GM12892 (cell line): Measurements from ENCODE around the gene SPATA31C2. TPM values are rescaled to one million over a fixed set of nuclear protein-coding genes. Genes with fewer than 3 reads are reported as not detected.
"Not testable (repeated sequence)": the region's sequence is repeated elsewhere in the genome, so short reads cannot be mapped to it uniquely, and the experiment has no call there.

Experiments
- DNase-seq: peaks from one replicate; pipeline ENCODE4 v3.0.0; 2011; ENCODE audit not compliant: insufficient read length
- FAIRE-seq: peaks from 2 replicates; lab custom pipeline; 2011; peaks lifted over from hg19 to GRCh38; lab: Jason Lieb, UNC
- POLR2A ChIP-seq: IDR thresholded peaks from 2 replicates; pipeline ENCODE4 v1.6.1; 2011; ENCODE audit warnings: low read depth, low read length, control low read depth
- POLR2AphosphoS5 ChIP-seq: IDR thresholded peaks from 2 replicates; pipeline ENCODE4 v1.6.1; 2011; ENCODE audit warnings: low read depth, low read length, control low read depth
- TAF1 ChIP-seq: IDR thresholded peaks from 2 replicates; pipeline ENCODE4 v1.6.1; 2011; ENCODE audit warnings: low read depth, mild to moderate bottlenecking, control low read depth, low read length, borderline replicate concordance
- polyA plus RNA-seq: library from polyadenylated mRNA; unstranded; fragments of >200 nt; gene quantifications from one replicate; pipeline ENCODE4 v1.2.1, GENCODE V29; 2012; ENCODE audit warnings: missing spikeins, inconsistent platforms; ENCODE audit not compliant: missing spikeins

SPATA31C2 gene
- not detected for polyA plus RNA-seq

GRCh38 chr9:88138375-88138774 lies at the start of gene SPATA31C2:
SPATA31C2 (minus strand) TSS chr9:88138475; CDS start chr9:88138446, 29 bp downstream.
- FAIRE-seq, DNase-seq: not testable (repeated sequence)

- DNase-seq (no peak), FAIRE-seq (no peak)
- TF ChIP-seq TAF1 (no peak), POLR2A (no peak), POLR2AphosphoS5 (no peak)
Observed at GRCh38 chr9:88187631-88188030, 49.4 kb upstream of the SPATA31C2 start.

DNA sequence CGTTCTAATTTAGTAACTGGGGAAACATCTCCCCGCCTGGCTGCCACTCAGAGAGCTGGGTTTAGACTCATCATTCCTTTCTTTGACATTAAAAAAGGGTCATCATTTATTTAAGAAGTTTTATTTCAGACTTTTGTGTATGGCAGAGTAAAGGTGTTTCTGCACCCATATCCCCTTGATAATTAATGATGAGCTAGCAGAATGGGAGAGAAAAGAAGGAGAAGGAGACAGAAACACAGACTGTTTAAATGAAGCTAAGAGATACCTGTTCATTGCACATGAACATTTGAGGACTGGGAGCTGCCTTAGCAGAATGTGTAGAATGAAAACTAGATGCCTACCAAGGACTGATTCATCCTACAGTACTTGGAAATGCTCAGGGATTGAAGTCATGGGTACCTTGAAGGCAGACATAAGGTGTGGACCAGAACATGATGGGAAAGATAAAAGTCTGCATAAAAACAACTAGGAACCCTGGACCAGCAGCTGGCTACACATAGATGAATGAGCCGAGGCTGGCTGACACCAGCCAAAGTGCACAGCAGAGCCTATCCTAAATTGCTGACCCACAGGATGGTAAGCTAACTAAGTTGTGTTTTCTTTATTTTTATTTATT lies 48.3 kb upstream of the SPATA31C2 start:
- TF ChIP-seq TAF1: no peak
- TF ChIP-seq POLR2A: no peak
- TF ChIP-seq POLR2AphosphoS5: no peak
- no peak for DNase-seq
- no peak for FAIRE-seq

GRCh38 chr9:88184976-88185375 lies 46.7 kb upstream of the SPATA31C2 start:
- DNase-seq: no peak

DNA sequence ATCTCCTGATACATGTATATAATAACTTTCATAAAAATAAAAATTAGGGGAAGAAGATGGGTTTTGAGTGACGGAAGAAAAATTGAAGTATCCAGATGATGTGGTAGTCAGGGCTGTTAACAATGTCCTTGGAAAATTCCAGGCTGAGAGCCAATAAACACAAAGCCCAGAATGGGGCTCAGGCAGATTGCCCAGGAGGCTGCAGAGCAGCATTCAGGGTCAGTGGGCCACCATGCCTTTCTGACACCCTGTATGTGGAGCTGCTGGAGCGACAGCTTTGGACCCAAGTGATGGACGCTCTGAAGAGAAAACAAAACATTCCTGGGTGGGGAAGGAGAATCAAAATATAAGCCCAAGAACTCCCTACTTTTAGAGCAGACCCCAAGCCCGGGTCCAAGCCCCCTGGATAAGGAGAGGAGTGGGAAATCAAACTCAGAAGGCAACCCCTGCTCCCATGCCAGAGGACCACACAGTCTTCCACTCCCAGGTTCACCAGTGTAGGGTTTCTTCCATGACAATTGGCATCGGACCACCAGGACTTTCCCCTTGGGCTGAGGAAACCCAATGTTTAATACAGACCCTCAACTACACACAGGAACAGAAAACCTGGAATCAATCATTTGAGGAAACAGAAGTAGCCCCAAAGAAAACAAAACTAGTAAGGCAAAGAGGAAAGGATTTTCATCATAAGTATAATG lies 45.7 kb upstream of the SPATA31C2 start:
- TF ChIP-seq POLR2A (no peak), TAF1 (no peak), POLR2AphosphoS5 (no peak)
- DNase-seq (no peak), FAIRE-seq (no peak)

More at GRCh38 chr9:88184976-88185375, 46.7 kb upstream of the SPATA31C2 start:
- FAIRE-seq: no peak
- TF ChIP-seq POLR2A (no peak), POLR2AphosphoS5 (no peak), TAF1 (no peak)

- FAIRE-seq (no peak), DNase-seq (no peak)
- TF ChIP-seq POLR2A (no peak), TAF1 (no peak), POLR2AphosphoS5 (no peak)
Observed at GRCh38 chr9:88182501-88182900, 44.2 kb upstream of the SPATA31C2 start.

DNA sequence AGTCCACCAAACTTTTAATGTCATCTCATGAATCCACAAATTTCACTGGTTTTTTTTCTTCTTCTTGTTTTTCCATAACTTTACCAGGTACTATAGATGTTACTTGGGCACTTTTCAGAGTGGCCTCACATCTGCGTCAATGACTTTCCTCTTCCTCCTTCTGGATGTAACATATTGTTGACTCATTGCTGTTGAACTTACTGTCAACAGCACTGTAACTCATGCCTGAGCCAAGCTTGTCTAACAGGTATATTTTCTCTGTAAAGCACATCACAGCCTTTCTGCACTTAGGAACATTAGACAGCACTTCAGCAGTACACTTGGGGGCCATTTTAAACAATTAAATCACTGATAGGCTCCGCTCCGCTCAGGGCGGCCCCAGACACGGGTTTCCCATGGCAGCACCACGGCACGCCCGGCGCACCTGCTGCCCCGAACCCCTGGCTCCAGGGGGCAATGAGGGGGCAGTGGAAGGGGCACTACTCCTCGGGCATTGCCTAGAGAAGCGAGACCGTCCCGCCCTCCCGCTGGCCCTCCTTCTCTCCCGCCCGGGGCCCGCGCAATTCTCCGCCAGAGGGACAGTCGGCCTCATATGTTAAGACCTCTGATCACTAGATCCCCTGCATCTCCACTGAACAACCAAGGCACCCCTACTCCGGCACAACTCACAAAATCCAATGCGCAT lies 41.9 kb upstream of the SPATA31C2 start:
- no peak for DNase-seq
- no peak for TF ChIP-seq POLR2A
- no peak for TF ChIP-seq TAF1
- no peak for TF ChIP-seq POLR2AphosphoS5
- no peak for FAIRE-seq

DNA sequence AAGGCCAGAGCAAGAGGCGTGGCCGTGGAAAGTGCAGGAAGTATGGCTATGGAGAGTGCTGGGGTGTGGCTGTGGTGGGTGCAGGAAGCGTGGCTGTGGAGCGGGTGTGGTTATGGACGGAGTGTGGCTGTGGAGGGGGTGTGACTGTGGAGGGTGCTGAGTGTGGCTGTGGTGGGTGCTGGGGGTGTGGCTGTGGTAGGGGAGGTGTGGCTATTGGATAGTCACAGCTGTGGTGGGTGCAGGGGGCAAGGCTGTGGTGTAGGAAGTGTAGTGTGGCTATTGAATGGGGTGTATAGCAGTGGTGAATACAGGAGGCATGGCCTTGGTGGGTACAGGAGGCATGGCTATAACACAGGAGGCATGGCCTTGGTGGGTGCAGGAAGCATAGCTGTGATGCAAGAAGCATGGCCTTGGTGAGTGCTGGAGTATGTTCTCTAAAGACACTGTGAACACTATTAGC lies 40.8 kb upstream of the SPATA31C2 start:
- TF ChIP-seq POLR2A (no peak), POLR2AphosphoS5 (no peak), TAF1 (no peak)
- DNase-seq (no peak), FAIRE-seq (no peak)

DNA sequence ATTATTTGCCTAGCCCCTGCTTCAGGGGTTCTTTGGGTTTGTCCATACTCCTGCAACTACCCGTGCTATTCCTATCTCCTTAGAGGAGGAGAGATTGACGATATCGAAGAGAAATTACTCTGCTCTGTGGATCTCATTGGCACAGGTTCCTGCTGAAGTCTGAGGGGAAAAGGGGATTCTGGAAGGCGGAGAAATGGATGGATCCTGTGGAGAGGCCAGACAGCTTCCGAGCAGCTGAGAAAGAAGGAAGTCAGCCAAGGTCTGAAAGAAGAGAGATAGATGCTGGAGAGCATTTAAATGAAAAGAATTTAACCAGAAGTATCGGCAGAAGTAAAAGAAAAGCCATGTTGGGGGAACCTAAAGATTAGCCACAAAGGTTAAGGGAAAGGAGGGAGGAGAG lies 40.4 kb upstream of the SPATA31C2 start:
- TF ChIP-seq TAF1: no peak
- no peak for TF ChIP-seq POLR2A
- no peak for TF ChIP-seq POLR2AphosphoS5
- DNase-seq (no peak), FAIRE-seq (no peak)

DNA sequence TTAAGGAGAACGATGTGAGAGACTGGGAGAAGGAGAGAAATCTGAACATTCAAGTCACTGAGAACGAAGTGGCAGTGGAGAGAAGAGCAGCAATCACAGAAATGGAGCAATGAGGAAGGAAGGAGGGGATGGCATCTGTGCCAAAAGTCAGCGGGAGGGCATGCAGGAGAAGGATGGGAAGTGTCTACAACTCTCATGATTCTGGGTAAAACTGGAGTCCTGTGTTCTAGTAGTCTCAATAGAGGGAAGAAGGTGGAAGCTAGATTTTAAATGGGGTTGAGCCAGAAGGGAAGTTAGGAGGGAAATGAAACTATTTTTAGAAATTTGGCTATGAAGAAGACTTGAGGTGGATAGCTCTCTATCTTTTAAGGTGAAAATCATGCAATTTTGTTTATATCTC lies 39.1 kb upstream of the SPATA31C2 start:
- no peak for TF ChIP-seq POLR2AphosphoS5
- TF ChIP-seq TAF1: no peak
- TF ChIP-seq POLR2A: no peak
- FAIRE-seq (no peak), DNase-seq (no peak)

DNA sequence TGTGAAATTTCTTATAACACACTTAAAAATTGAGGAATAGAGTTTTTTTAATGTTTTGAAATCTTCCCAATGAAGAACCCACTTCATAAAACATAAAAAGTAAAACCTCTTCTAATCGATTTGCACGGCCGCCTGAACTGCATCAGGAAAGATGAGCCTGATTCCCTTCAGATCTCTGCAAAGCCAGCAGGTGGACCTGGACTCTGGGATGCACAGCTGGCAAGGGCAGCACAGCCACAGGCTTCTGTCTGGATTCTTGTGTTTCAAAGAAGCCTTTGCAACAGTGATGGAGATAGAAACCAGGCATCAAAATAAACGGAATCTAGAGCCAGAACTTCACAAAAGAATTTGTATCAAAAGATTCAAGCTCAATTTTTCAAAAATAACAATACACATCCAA lies 36.0 kb upstream of the SPATA31C2 start:
- FAIRE-seq (no peak), DNase-seq (no peak)
- no peak for TF ChIP-seq TAF1
- no peak for TF ChIP-seq POLR2A
- no peak for TF ChIP-seq POLR2AphosphoS5

- no peak for TF ChIP-seq POLR2A
- no peak for TF ChIP-seq POLR2AphosphoS5
- TF ChIP-seq TAF1: no peak
- FAIRE-seq: no peak
Observed at GRCh38 chr9:88173378-88173999, 35.2 kb upstream of the SPATA31C2 start.

More at GRCh38 chr9:88173378-88173999, 35.2 kb upstream of the SPATA31C2 start:
- DNase-seq: no peak
